IMR-90 (cell line): ENCODE results near the gene UBTD1.

Source experiments
- BHLHE40 ChIP-seq: fragments of 150-350 bp; IDR thresholded peaks from 2 replicates; pipeline ENCODE4 v1.6.1; 2016; ENCODE audit warnings: mild to moderate bottlenecking, low read depth, low read length
- CTCF ChIP-seq: conservative IDR thresholded peaks from 2 replicates; pipeline ENCODE4 v1.5.1; 2012; ENCODE audit warnings: mild to moderate bottlenecking, low read depth, low read length, improper control_type of control experiment
- FOS ChIP-seq: fragments of 150-350 bp; IDR thresholded peaks from 2 replicates; pipeline ENCODE4 v1.6.1; 2016; ENCODE audit warnings: low read depth, low read length
- MAFK ChIP-seq: IDR thresholded peaks from 2 replicates; pipeline ENCODE4 v1.6.1; 2012; ENCODE audit warnings: low read depth, low read length, improper control_type of control experiment
- POLR2A ChIP-seq: IDR thresholded peaks from 2 replicates; pipeline ENCODE4 v1.6.1; 2012; ENCODE audit warnings: mild to moderate bottlenecking, low read depth, low read length
- RAD21 ChIP-seq: IDR thresholded peaks from 2 replicates; pipeline ENCODE4 v1.6.1; 2012; ENCODE audit warnings: low read length, improper control_type of control experiment
- RFX5 ChIP-seq: IDR thresholded peaks from 2 replicates; pipeline ENCODE4 v1.8.0; 2012; ENCODE audit warnings: low read depth, mild to moderate bottlenecking, low read length, moderate library complexity
- SMC3 ChIP-seq: fragments of 150-350 bp; IDR thresholded peaks from 2 replicates; pipeline ENCODE4 v1.6.1; 2016; ENCODE audit warnings: low read depth, mild to moderate bottlenecking, antibody characterized with exemption, low read length, moderate library complexity
- USF2 ChIP-seq: fragments of 150-350 bp; IDR thresholded peaks from 2 replicates; pipeline ENCODE4 v1.6.1; 2017; ENCODE audit warnings: mild to moderate bottlenecking, antibody characterized with exemption, low read length, low read depth

- no peak for TF ChIP-seq CTCF
- TF ChIP-seq POLR2A = no peak
- no peak for TF ChIP-seq USF2
- no peak for TF ChIP-seq RFX5
- TF ChIP-seq MAFK = no peak
- no peak for TF ChIP-seq RAD21
- TF ChIP-seq FOS = no peak
- TF ChIP-seq BHLHE40 = no peak
- TF ChIP-seq SMC3 = no peak
Observed at GRCh38 chr10:97525086-97525485, 26.4 kb downstream of the UBTD1 start.
